NCI-H2107 treated with DMSO at 0.1 percent for 48 hours (cell line): Measurements from ENCODE around the gene ZNF490.
A peak's percentile ranks its signal among the peaks of the same experiment; 100 is the strongest.
"Not testable (repeated sequence)": the region's sequence is repeated elsewhere in the genome, so short reads cannot be mapped to it uniquely, and the experiment has no call there.

Source experiments
- DNase-seq: peaks from one replicate; lab custom pipeline; 2025; ENCODE audit not compliant: unreplicated experiment; lab: John Stamatoyannopoulos, UW

ZNF490 gene

DNA sequence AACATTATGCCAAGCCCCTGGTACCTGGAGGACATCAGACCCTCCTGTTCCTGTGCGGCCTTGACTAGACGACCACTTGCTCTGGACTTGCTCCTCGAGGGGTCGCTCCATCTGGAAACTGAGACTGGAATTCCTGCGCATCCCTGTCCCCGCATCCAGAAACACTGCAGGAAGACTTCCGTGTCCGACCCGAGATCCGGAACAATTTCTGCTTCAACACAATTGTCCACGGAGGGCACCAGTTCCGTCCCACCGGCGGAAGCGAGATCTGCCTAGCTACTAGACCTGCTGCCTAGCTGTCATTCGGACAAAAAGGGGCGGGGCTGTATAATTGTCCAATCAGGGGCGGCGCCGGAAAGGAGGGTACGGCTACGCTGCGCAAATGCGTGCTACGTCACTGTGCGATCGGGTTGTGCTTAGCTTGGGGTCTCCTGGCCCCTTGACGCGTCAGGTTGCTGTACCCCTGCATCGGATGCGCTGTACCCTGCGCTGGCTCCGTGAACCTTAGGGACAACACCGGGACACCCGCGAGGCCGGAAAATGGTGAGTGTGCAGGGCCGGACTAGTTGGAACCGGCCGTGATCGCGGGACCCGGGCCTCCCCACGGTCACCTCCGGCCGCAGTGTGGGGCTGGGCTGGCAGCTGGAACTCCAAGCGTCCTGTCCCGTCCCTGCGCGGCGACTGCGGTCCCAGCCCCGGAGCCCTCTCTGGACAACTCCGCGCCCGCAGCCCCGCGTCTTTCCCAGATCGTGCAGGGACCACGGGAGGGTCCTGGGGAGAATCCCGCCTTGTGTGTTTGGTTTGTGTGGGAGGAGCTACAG, at the start of gene ZNF490, which contains the start of gene ZNF791:
TSS of gene ZNF490 (minus strand) at position 274 of the 821 bp plus-strand sequence. CDS start at position 141, 133 bp downstream.
TSS of gene ZNF791 (plus strand) at position 381 of the 821 bp plus-strand sequence. CDS start at position 541, 160 bp downstream.
- DNase-seq, result peak; percentile 97

DNA sequence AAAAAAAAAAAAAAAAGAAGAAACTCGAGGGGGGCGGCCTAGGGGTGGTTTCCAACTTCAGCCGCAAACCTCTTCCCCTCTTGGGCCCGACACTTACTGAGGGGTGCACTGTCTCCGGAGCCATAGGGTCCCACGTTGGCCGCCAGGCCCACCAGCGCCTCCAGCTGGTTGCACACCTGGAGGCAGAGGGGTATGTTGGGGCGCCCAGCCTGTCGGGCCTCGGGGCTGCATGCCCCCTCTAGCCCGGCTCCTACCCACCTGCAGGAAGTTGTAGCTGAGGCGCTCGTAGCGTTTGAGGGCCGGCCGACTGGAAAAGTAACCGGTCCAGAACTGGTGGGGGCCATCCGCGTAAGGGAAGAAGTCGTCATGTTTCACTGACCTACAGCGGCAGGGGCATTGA, 47.4 kb upstream of the ZNF490 start:
- DNase-seq, result no peak

DNA sequence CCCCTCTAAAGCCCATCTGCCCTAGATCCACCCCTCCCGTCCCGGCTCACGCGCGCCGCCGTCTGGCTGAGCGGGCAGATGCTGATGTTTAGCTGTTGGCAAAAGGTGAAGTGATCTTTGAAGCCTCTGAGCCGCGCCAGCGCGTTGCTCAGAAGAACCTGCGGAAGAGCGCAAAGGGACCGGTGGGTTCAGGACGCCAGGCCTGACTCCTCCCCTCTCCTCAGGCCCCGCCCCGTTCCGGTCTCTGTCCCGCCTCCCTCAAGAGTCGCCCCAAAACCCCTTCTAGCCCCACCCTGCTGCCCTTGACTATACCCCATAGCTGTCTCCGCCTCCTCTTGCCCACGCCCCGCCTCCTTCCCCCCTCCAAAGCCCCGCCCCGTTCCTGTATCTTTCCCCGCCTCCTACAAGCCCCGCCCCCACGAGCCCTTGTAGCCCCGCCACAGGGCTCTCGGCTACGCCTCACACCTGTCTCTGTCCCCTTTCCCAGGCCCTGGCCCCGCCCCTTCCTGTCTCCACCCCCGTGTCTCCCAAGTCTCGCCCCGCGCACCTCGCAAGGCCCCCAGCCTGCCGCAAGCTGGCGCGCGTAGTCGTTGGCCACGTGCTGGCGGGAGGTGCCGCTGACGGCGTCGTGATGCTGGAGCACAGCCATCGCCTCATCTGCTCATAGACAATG, 46.4 kb upstream of the ZNF490 start:
- no peak for DNase-seq

DNA sequence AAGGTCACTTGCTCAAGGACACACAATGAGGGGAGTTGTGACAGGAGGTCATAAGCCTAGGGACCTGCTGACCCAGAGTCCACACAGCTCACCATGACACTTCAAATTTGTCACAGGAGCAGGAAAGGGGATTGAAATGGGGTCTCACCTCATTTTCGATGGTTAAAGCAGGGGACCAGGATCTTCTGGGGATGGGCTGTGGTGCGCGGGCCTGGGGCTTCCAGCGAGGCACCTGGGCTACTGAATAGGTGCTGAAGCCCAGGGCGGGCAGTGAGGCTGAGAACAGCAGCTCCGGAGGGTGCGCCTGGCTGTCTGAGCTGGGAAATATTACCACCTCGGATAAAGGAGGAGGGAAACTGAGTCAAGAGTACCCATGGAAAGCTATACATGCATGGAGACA, 44.9 kb upstream of the ZNF490 start:
- no peak for DNase-seq

DNA sequence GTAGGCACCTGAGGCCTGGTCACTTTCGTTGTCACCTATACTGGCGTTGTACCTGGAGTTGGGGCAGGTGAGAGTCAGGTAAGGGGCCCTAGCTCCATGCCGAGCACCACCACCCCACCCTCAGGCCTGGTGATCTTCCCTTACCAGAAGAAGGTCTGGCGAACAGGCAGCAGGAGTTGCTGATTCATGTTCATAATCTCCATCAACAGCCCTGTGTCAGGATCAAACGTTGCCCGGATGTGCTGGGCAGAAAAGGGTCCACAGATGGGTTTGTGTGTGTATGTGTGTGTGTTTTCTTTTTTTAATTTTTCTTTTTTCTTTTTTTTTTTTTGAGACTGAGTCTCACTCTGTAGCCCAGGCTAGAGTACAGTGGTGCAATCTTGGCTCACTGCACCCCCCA, 41.6 kb upstream of the ZNF490 start:
- DNase-seq, result no peak

DNA sequence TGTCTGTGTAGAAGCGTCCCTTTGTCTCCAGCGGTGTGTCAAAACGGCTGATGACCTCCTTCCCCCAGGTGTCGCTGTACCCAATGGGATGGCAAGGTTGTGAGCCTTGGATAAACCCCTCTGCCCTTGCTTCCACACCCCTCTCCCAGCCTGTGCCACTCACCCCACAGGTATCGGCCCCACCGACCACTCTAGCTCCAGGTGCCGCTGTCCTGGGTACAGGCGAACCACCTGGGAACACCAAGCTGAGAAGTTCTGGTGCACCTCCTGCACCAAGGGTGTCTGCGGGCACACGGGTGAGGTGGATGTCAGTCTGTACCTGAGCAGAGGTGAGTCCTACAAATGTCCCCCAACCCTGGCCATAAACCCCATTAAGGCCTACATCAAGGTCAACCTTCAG, 39.3 kb upstream of the ZNF490 start:
- DNase-seq, result no peak

DNA sequence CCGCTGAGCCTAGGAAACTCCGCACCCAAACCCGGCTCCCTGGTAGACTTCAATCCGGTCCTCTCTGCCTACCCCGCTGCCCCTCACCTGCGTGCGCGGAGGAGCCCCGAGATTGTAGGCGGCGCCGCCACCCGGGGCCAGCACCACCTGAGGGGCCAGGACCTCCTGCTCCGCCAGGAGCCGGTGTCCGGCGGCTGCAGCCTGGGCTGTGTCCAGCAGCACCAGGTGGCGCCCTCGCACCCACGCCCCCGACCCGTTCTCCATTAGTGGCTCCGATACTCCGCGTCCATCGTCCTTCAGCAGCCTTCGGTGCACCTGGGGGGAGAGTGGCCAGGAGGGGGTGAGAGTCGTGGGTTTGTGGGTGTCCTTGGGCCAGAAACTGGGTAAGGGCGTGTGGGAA, 37.5 kb upstream of the ZNF490 start:
- no peak for DNase-seq

DNA sequence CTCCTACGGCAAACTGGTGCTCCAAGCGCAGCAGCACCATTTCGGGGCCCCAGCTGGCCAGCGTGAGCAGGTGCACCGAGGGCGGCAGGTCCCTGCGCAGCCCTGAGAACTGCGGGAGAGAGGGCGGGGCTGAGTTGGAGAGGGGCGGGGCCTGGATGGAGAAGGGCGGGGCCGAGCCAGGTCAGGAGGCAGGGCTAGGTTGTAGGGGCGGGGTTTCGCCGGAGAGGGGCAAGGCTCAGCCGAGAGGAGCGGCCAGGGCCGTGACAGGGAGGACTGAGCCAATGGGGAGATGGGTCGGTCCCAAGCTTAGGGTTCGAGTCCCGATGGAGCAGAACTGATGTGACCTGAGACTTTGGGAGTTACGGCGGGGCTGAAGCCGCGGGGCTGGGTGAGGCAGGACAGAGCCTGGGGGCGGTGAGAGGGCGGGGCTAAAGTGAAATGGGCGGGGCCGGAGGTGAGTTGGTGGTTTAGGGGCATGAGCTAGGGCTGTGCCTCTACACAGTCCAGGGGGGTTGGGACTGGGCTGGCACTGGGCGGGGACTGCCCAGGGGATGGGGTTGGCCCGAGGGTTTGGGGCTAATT, 37.0 kb upstream of the ZNF490 start:
- no peak for DNase-seq

DNA sequence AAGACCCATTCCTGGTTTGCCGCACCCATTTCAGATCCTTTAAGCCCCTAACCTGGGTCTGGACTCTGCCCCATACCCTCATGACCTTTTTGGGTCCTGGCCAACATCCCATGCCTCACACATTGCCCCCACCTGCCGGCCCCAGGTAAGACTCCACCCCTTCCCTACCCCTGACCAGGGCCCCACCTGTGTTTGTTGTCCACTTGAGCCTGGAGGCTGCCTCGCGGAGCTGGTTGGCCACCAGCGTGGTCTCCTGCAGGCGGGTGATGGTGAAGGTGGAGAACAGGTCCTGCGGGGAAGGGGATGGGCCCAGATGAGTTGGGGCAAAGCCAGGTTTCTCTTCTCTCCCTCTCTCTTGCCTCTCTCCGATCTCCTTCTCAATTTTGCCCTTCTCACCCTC, 36.4 kb upstream of the ZNF490 start:
- DNase-seq, result no peak

DNA sequence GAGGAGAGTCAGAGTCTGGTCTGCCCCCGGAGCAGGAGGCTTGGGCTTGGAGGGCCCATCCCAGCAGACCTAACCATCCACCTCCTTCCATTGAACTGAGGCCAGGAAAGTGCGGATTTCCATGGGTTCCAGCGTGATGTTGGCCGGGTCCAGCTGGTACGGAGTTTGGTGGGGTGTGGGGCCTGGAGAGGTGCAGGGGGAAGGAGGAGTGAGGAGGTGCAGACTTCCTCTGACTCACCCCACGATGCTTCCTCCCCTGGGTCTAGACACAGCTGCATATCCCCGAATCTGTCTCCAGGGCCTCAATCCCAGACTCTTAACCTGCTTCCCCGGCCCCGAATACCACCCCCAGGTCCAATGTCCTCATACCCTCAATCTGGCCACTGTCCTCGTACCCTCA, 35.9 kb upstream of the ZNF490 start:
- DNase-seq, result no peak

DNA sequence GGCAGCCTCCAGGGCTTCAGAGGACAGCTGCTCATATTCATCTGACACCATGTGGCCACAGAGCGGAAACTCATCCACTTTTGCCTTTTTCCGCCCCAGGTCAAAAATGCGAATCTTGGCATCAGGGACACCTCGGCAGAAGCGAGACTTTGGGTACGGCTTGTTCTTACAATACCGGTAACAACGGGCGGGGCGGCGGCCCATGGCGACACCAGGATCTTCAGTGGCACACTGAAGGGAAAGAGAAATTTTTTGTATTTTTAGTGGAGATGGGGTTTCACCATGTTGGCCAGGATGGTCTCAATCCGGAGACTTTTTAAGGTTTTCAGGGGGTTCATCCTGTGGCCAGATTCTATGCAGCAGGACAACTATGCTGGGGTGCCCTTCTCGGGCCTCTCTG, 33.1 kb upstream of the ZNF490 start:
- DNase-seq, result not testable (repeated sequence)

DNA sequence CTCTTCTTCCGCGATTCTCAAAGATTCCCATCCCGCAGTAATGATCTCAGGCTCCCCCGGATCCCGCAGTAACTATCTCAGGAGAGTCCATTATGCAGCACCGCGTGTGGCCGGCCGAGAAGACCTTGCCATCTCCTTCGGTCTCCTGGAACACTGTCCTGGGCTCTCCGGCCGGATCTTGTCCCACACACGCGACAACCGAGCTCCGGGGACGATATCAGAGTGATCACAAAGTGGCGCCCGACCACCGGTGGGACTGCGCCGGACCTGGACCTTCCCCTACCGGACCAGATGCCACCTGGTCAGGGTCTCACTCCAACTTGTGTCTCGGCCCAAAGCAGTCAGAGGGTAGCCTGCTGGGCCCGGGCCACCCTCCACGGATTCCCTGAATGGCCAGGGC, 31.9 kb upstream of the ZNF490 start:
- DNase-seq, result no peak

DNA sequence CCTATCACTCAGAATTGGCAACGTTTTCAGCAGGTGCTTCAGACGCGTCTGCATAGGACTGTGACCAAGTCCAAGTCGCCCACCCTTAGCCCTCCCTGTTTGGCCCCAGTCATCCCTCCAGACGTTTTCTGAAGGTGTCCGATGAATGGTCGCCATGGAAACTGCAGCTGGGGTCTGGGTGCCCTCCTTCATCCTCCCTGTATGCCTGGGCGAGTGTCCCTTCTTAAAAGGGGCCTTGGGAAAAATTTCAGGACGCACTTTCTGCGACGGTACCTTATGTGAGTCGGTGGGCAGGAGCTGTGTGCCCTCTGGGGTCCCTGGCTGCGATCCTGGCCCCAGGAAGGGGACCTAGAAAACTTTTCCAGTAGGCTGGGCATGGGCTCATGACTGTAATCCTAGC, 30.8 kb upstream of the ZNF490 start:
- no peak for DNase-seq

DNA sequence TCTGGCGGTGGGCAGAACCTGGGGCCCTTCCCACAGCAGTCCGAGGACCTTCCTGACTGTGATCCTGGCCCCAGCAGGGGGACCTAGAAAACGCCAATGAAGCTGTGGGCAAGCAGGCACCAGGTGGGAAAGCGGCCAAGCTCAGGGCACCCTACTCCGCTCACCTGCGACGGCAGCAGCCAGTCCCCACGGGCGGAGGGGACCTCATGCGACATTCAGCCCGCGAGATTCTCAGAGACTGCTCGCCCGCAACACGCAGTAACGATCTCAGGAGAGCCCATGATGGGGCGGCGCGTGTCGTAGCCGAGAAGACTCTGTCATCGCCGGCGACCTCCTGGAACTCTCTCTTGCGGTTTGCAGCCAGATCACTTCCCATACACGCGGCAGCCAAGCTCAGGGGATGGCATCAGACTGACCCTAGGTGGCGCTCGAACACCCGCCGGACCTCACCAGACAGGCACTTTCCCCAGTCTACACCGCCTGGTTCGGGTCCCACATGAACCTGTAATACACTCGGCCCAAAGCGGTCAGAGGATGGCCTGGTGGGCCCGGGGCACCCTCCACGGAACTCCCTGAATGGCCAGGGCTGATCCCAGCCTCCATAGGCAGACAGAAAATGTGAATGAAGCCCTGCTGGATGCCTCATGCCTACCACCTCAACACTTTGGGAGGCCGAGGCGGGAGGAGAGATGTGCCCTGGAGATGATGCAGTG, 29.4 kb upstream of the ZNF490 start:
- peak; percentile 60 for DNase-seq

DNA sequence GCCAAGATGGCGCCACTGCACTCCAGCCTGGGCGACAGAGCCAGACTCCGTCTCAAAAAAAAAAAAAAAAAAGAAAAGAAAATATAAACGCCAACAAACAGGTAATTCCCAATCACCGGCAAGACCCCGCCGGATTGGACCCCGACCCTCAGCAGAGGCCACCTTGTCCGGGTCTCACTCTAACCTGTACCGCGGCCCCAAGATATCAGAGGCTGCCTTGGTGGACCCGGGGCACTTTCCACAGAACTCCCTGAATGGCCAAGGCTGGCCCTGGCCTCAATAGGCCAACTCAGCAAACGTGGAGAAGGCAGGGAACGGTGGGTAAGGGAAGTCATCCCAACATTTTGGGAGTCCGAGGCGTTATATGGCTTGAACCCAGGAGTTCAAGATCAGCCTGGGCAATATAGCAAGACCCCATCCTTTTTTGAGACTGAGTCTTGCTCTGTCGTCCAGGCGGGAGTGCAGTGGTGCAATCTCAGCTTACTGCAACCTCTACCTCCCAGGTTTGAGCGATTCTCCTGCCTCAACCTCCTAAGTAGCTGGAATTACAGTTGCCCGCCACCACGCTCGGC, 28.1 kb upstream of the ZNF490 start:
- DNase-seq, result no peak

DNA sequence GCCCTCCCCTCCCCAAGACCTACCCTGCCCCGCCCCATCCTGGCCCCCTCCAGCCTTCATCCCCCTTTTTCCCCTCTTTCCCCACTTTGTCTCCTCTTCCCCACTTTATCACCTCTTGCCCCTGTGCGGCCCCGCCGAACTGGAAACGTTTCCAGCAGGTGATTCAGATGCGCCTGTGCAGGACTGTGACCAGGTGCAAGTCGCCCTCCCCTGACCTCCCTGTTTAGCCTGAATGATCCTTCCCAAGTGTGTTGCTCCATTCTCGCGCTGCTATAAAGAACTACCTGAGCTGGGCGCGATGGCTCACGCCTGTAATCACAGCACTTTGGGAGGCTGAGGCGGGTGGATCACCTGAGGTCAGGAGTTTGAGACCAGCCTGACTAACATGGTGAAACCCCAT, 26.0 kb upstream of the ZNF490 start:
- no peak for DNase-seq

DNA sequence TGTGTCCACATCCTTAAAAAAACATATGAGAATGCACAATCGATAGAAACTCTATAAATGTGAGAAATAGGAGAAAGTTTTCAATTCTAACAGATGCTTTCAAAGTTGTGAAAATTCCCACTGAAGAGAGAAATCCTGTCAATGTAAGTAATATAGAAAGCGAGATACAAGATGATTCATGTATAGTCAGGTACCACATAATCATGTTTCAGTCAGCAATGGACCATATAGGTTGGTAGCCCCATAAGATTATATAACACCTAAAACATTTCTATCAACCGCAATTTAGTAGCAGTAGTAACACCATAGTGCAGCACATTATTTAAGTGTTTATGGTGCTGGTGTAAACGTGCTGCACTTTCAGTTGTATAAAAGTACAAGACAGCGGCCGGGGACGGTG, 18.6 kb upstream of the ZNF490 start:
- DNase-seq, result no peak

DNA sequence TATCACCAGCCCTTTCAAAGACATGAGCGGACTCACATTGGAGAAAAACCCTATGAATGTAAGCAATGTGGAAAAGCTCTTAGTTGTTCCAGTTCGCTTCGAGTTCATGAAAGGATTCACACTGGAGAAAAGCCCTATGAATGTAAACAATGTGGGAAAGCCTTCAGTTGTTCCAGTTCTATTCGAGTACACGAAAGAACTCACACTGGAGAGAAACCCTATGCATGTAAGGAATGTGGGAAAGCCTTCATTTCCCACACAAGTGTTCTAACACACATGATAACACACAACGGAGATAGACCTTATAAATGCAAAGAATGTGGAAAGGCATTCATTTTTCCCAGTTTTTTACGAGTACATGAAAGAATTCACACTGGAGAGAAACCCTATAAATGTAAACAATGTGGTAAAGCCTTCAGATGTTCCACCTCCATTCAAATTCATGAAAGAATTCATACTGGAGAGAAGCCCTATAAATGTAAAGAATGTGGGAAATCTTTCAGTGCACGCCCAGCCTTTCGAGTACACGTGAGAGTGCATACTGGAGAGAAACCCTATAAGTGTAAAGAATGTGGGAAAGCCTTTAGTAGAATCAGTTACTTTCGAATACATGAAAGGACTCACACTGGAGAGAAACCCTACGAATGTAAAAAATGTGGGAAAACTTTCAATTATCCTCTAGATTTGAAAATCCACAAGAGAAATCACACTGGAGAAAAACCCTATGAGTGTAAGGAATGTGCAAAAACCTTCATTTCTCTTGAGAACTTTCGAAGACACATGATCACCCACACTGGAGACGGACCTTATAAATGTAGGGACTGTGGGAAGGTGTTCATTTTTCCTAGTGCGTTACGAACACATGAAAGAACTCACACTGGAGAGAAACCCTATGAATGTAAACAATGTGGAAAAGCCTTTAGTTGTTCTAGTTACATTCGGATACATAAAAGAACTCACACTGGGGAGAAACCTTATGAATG, 17.7 kb upstream of the ZNF490 start:
- DNase-seq, result no peak

DNA sequence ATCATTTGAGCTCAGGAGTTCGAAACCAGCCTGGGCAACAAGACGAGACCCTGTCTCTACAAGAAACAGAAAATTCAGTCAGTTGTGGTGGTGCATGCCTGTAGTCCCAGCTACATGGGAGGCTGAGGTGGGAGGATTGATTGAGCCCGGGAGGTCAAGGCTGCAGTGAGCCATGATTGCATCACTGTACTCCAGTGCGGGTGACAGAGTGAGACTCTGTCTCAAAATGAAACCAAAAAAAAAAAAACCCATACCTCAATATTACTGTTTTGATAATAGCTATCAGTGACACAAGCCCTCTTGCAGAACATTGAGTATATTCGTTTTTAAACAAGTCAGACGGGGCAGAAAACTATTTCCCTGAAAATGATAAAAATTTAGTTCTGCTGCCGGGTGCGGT, 16.3 kb upstream of the ZNF490 start:
- no peak for DNase-seq
